ENCODE measurements around the gene ZNF322. TPM values are rescaled to one million over a fixed set of nuclear protein-coding genes. Genes with fewer than 3 reads are reported as not detected.

The ZNF322 gene
- total RNA-seq, 2 donors from 2014 or later, result 17.2 to 24.0 TPM

DNA sequence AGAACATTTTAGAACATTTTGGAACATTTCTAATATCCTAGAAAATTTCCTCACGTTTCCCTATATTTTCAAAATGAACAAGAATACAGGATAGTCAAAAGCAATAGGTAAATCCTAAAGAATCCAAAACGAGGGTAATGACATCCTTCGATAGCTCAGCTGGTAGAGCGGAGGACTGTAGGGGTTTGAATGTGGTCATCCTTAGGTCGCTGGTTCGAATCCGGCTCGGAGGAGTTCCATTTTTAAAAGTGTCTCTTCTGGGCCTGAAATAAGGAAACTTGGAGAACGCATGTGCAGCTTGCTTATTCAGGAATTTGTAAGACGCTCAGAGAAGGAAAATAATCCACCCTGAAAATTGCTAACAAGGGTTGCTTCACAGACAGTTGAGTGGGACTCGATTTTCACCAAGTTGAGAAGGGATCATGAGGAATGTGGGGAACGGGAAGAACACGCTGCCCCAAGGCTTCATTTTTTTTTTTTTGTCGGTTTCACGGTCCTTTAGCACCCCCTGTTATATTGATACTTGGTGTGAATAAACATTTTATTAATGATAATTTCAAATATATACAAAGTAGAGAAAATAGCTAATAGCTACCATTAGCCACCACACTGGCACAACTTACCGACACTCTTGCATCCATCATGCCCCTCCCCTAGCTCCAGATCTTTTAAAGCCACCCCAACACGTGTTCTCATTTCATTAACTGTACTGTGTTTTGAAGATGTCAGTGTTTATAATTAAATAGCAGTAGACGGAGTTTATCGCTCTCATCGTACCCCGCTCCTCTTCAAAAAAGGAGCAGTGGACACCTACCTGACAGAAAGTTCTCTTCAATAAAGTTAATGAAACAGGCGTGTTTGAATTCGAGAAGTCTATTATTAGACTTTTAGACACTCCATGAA is 64.6 kb downstream of the ZNF322 start:
- no peak overlapping the region for H3K4me3 ChIP-seq
- no peaks in the 10 kb centered on the region for H3K36me3 ChIP-seq
- intact Hi-C loops (cut with DNase I), result loop anchor here (5.0 kb wide), 1 partner anchor 253 kb away; no protein-coding TSS in a partner anchor
- H3K27me3 ChIP-seq, result peaks cover 10% of the 10 kb centered on the region
- TF ChIP-seq, protein P1, sequence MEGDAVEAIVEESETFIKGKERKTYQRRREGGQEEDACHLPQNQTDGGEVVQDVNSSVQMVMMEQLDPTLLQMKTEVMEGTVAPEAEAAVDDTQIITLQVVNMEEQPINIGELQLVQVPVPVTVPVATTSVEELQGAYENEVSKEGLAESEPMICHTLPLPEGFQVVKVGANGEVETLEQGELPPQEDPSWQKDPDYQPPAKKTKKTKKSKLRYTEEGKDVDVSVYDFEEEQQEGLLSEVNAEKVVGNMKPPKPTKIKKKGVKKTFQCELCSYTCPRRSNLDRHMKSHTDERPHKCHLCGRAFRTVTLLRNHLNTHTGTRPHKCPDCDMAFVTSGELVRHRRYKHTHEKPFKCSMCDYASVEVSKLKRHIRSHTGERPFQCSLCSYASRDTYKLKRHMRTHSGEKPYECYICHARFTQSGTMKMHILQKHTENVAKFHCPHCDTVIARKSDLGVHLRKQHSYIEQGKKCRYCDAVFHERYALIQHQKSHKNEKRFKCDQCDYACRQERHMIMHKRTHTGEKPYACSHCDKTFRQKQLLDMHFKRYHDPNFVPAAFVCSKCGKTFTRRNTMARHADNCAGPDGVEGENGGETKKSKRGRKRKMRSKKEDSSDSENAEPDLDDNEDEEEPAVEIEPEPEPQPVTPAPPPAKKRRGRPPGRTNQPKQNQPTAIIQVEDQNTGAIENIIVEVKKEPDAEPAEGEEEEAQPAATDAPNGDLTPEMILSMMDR (IDR thresholded peaks at IDR 0.05), result no peak
- H3K9me3 ChIP-seq, result no peaks in the 10 kb centered on the region
- peak overlapping the region in 1 of 2 donors; percentile 67 for H3K9ac ChIP-seq (ENCODE audit: low read depth in 2 of 2, low read length in 2 of 2)
- DNase-seq, result no peak
- peak overlapping the region; percentile 82 for H3K27ac ChIP-seq
- peaks cover 9% of the 10 kb centered on the region for H3K4me1 ChIP-seq

DNA sequence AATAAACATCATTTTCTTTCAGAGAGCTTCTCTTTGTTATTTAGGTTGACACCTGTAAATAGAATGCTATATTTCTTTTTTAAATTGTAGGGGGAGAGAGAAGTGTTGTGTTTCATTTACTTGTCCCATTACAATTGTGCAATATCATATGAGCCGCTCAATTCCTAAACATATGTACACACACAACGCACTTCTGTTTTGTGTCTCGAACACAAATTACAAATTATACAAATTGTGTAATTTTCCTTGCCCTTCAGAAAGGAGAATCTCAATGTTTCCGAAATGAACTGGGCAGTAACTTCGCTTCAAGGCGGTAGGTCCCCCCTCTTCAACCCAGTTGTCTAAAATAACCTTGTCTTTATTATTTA is 65.4 kb downstream of the ZNF322 start:
- no peaks in the 10 kb centered on the region for H3K9me3 ChIP-seq
- no peak for DNase-seq
- TF ChIP-seq, protein P1 (IDR thresholded peaks at IDR 0.05), result no peak
- peaks cover 9% of the 10 kb centered on the region for H3K4me1 ChIP-seq
- H3K9ac ChIP-seq (ENCODE audit: low read depth in 2 of 2, low read length in 2 of 2), result no peak overlapping the region
- H3K27ac ChIP-seq, result no peak overlapping the region
- H3K4me3 ChIP-seq, result no peak overlapping the region
- intact Hi-C loops (cut with DNase I), result loop anchor here (5.0 kb wide), 1 partner anchor 252 kb away; no protein-coding TSS in a partner anchor
- peaks cover 10% of the 10 kb centered on the region for H3K27me3 ChIP-seq
- no peaks in the 10 kb centered on the region for H3K36me3 ChIP-seq

DNA sequence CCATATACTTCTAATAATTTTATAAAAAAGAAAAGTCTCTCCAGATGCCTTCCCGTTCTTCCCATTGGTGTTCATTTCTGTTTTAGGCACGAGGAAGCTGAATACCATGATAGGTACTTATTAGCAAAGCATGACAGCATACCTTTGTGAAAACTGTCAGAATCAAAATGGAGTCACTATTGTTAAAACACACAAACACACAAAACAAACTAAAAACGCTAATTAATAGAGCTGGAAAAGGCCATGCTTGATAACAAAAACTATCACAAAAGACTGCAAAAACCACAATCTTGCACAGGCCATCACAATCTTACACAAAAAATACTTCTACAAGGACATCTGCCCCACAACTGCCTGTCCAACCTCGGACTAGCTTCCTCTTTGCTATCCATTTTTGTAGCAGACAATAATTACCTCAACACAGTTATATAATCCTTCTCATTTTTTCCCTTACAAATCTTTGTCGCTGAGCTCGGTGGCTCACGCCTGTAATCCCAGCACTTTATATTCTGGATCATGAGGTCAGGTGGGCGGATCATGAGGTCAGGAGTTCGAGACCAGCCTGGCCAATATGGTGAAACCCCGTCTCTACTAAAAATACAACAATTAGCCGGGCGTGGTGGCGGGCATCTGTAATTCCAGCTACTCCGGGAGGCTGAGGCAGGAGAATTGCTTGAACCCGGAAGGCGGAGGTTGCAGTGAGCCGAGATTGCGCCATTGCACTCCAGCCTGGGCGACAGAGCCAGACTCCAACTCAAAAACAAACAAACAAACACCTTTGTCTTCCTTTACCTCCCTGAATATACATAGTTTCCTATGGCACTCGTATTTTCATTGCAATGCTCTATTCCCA is 66.0 kb downstream of the ZNF322 start:
- Histone ChIP-seq H3K27ac (no peak overlapping the region), H3K9ac (ENCODE audit: low read depth in 2 of 2, low read length in 2 of 2) (no peak overlapping the region), H3K9me3 (no peaks in the 10 kb centered on the region), H3K27me3 (peaks cover 10% of the 10 kb centered on the region), H3K36me3 (no peaks in the 10 kb centered on the region), H3K4me1 (peaks cover 9% of the 10 kb centered on the region), H3K4me3 (no peak overlapping the region)
- no peak for DNase-seq
- intact Hi-C loops (cut with DNase I), result loop anchor here (5.0 kb wide), 1 partner anchor 251 kb away; no protein-coding TSS in a partner anchor
- TF ChIP-seq, protein P1 (IDR thresholded peaks at IDR 0.05), result no peak

DNA sequence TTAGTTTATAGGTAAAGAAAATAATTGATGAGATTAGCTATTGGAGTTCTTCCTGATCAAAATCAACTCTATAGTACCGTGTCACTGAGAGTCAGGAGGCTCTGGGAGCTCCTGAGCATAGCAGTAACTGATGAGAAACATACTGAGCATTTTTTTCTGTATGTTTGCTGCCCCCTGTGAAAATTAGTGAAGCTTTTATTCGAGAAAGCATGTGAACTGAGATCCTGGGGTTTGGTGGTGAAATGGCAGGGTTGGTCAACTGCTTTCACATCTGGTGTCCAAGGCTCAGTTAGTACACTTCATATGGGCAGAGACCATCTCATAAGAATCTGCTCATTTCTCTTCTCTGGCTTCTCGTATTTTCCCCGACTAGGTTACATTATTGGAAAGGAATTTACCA is 66.9 kb downstream of the ZNF322 start:
- no peak for DNase-seq

DNA sequence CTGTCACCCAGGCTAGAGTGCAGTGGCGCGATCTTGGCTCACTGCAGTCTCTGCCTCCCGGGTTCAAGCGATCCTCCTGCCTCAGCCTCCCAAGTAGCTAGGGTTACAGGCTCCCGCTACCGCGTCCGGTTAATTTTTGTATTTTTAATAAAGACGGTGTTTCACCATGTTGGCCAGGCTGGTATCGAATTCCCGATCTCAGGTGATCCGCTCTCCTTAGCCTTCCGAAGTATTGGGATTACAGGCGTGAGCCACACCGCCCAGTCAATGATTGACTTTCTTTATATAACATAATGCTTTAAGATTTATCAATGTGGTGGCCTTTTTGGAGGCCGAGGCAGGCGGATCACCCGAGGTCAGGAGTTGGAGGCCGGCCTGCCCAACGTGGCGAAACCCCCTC is 70.6 kb downstream of the ZNF322 start:
- Histone ChIP-seq H3K9me3 (no peaks in the 10 kb centered on the region), H3K27me3 (peaks cover 10% of the 10 kb centered on the region), H3K4me3 (no peak overlapping the region), H3K36me3 (no peaks in the 10 kb centered on the region), H3K9ac (ENCODE audit: low read depth in 2 of 2, low read length in 2 of 2) (no peak overlapping the region), H3K4me1 (no peaks in the 10 kb centered on the region), H3K27ac (no peak overlapping the region)
- TF ChIP-seq, protein P1 (IDR thresholded peaks at IDR 0.05), result no peak
- no peak for DNase-seq
- intact Hi-C loops (cut with DNase I), result no loop called here

More for the DNA sequence above, 66.9 kb downstream of the ZNF322 start:
- Histone ChIP-seq H3K4me3 (no peak overlapping the region), H3K4me1 (peaks cover 2% of the 10 kb centered on the region), H3K27ac (no peak overlapping the region), H3K36me3 (no peaks in the 10 kb centered on the region), H3K9me3 (no peaks in the 10 kb centered on the region), H3K9ac (ENCODE audit: low read depth in 2 of 2, low read length in 2 of 2) (no peak overlapping the region), H3K27me3 (peaks cover 10% of the 10 kb centered on the region)
- TF ChIP-seq, protein P1 (IDR thresholded peaks at IDR 0.05), result no peak
- intact Hi-C loops (cut with DNase I), result loop anchor here (5.0 kb wide), 1 partner anchor 250 kb away; no protein-coding TSS in a partner anchor
